NCI-H2196 (cell line): Measurements from ENCODE around the gene GALR1.

Source experiments
- DNase-seq: peaks from one replicate; lab custom pipeline; 2025; ENCODE audit not compliant: unreplicated experiment; lab: John Stamatoyannopoulos, UW

GALR1 gene

DNA sequence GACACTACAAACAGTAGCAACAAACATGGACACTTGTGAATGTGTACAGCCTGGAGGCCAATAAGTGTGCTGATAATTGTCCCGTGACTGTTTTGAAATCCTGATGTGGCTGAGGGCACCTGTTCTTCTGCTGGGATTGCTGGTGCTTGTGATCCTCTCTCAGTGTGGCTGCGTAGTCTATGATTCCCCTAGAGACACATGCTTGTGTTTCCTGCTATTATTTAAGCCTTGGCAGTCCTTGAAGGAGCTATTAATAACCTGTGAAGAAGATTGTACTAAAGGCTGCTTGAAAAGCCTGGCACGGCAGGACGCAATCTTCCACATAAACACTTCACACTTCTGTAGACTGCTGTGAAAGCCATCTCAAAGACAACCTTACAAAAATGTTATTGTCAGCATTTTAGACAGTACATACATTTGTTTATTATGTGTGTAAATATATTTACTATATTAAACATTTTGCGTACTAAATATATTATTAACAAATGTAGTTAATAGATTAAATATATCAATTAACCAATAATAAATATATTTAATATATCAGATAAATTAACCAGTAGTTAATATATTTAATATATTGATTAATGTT is 71.4 kb downstream of the GALR1 start:
- DNase-seq = no peak

DNA sequence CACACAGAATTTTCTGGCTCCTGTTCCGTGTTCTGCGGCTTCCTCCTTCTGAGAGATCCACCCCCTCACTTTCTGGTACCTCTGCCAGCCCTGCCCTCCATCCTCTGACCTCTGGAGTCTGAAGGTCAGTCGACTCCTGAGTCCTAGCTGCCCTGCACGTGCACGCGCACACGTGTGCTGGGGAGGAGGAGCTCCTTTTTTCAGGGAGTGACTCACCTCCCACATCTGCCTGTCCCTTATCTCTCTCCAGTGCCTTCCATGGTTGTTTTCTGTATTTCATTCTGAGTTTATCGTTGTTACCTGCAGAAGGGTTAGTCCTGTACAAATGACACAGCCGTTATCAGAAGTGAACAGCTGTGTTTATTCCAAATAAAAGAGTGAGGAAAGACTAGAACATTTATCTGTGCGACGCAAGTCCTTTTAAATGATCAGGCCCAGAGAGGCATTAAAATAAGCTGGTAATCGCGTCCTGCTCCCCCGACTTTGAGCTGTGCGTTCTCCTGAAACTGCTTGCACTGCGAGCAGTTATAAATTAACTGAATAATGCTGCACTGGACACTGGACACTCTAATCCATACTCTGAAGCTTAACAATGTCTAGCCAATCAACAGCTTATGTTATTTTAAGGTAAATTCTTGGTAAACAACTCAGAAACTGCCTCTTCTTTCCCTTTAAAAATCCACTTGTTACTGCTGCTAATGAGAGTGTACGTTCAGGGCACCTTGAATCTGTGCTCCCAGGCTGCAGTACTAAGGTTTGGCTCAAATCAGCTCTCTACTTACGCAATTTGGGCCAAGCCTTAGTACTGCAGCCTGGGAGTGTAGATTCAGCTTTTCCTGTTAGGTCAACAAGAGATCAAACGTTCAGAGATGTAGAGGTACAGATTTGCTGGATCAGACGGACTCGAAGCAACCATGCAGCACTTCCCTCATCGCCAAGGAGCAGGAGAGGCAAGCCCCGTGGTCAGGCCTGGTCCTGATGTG is 72.5 kb downstream of the GALR1 start:
- no peak for DNase-seq

DNA sequence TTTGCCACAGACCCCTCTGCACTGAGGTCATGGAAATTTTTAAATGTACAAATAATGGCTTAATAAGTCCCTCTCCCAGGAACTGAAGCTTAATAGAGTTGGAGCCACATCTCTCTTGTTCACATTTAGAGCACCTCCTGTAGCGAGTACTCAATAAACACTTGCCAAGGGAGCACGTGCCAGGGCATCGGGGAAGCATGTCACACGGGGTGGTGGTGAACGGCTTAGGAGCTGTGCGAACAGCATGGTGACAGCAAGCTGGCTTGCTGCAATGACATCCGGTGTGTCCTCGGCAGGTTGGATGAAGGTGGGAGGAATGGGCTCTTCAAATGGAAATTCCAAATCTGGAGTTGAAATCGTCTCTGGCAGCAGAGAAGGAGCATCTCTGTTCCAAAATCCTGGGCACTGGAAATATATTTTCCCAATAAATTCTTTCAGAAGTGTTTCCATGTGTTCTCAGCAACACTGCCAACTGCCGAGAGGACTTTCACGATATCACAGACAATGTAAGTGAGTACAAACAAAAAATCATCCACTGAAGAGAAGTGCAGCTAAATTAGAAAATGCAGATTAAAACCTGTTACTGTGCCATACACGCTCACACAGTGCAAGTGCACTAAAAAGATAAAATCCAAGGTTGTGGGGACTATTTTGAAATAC is 74.1 kb downstream of the GALR1 start:
- DNase-seq = no peak
